ENCODE data around the gene GJA9. TPM values are rescaled to one million over a fixed set of nuclear protein-coding genes. Genes with fewer than 3 reads are reported as not detected.
"Not testable (repeated sequence)": the region's sequence is repeated elsewhere in the genome, so short reads cannot be mapped to it uniquely, and the experiment has no call there.

Gene GJA9
- total RNA-seq, 4 donors from 2014 or later, result not detected

GRCh38 chr1:38858833-38859560, 22.4 kb downstream of the GJA9 start:
- peak overlapping the region; percentile 91 to 97 (median 94) for H3K4me3 ChIP-seq
- peaks cover 6 to 28% (median 17%) of the 10 kb centered on the region in 4 donors for H3K36me3 ChIP-seq
- H3K27ac ChIP-seq (replicated peaks in 1 of 4), result peak overlapping the region; percentile 88 to 96 (median 92)
- H3K27me3 ChIP-seq, result no peaks in the 10 kb centered on the region
- 0% methylated on average over 21 of the region's 51 CpGs for WGBS
- no peak for TF ChIP-seq CTCF (IDR thresholded peaks at IDR 0.05)
- TF ChIP-seq EP300 (IDR thresholded peaks at IDR 0.05), result peak; percentile 31
- peak; percentile 44 to 50 for TF ChIP-seq POLR2AphosphoS5 (IDR thresholded peaks at IDR 0.05)
- TF ChIP-seq POLR2A (IDR thresholded peaks at IDR 0.05; ENCODE audit: low read depth), result peak; percentile 19
- intact Hi-C loops (cut with DNase I), result loop anchor here (2.0 to 5.0 kb wide), 2 partner anchors 14 to 133 kb away; partner anchors contain the start of genes AKIRIN1 and MYCBP
- no peaks in the 10 kb centered on the region for H3K9me3 ChIP-seq
- H3K4me1 ChIP-seq, result peaks cover 25 to 67% (median 59%) of the 10 kb centered on the region in 4 donors
- DNase-seq (ENCODE audit: extremely low spot score), result peak; percentile 92

- no peak overlapping the region for H3K27ac ChIP-seq (replicated peaks in 1 of 4)
- H3K27me3 ChIP-seq, result no peaks in the 10 kb centered on the region
- DNase-seq (ENCODE audit: extremely low spot score), result no peak
- WGBS, result 84% methylated on average over 4 of the region's 4 CpGs
- TF ChIP-seq CTCF (IDR thresholded peaks at IDR 0.05) (no peak), POLR2AphosphoS5 (IDR thresholded peaks at IDR 0.05) (no peak), EP300 (IDR thresholded peaks at IDR 0.05) (no peak), POLR2A (IDR thresholded peaks at IDR 0.05; ENCODE audit: low read depth) (no peak)
- intact Hi-C loops (cut with DNase I), result no loop called here
- H3K4me1 ChIP-seq, result peaks cover 6 to 22% (median 16%) of the 10 kb centered on the region in 4 donors
- no peaks in the 10 kb centered on the region for H3K9me3 ChIP-seq
- peaks cover 24 to 86% (median 59%) of the 10 kb centered on the region in 4 donors for H3K36me3 ChIP-seq
- no peak overlapping the region for H3K4me3 ChIP-seq
Observed at GRCh38 chr1:38852780-38853179, 28.6 kb downstream of the GJA9 start.

- TF ChIP-seq POLR2A (IDR thresholded peaks at IDR 0.05; ENCODE audit: low read depth), result no peak
- no peak for TF ChIP-seq EP300 (IDR thresholded peaks at IDR 0.05)
- no peak for TF ChIP-seq CTCF (IDR thresholded peaks at IDR 0.05)
- TF ChIP-seq POLR2AphosphoS5 (IDR thresholded peaks at IDR 0.05), result no peak
- Histone ChIP-seq H3K4me1 (peaks cover 0 to 4% (median 0%) of the 10 kb centered on the region in 4 donors), H3K27ac (replicated peaks in 1 of 4) (no peak overlapping the region), H3K9me3 (no peaks in the 10 kb centered on the region), H3K36me3 (peaks cover 24 to 98% (median 85%) of the 10 kb centered on the region in 4 donors), H3K27me3 (no peaks in the 10 kb centered on the region), H3K4me3 (no peak overlapping the region)
- intact Hi-C loops (cut with DNase I), result no loop called here
- 73% methylated on average over 1 of the region's 1 CpG for WGBS
- no peak for DNase-seq (ENCODE audit: extremely low spot score)
Observed at GRCh38 chr1:38848071-38848470, 33.3 kb downstream of the GJA9 start.

- no peak for DNase-seq (ENCODE audit: extremely low spot score)
- peaks cover 0 to 4% (median 0%) of the 10 kb centered on the region in 4 donors for H3K4me1 ChIP-seq
- H3K36me3 ChIP-seq, result peaks cover 21 to 100% (median 90%) of the 10 kb centered on the region in 4 donors
- intact Hi-C loops (cut with DNase I), result no loop called here
- WGBS, result 78% methylated on average over 3 of the region's 3 CpGs
- no peak for TF ChIP-seq EP300 (IDR thresholded peaks at IDR 0.05)
- no peak for TF ChIP-seq POLR2AphosphoS5 (IDR thresholded peaks at IDR 0.05)
- TF ChIP-seq POLR2A (IDR thresholded peaks at IDR 0.05; ENCODE audit: low read depth), result no peak
- no peak for TF ChIP-seq CTCF (IDR thresholded peaks at IDR 0.05)
- no peaks in the 10 kb centered on the region for H3K9me3 ChIP-seq
- H3K4me3 ChIP-seq, result no peak overlapping the region
- H3K27me3 ChIP-seq, result no peaks in the 10 kb centered on the region
- H3K27ac ChIP-seq (replicated peaks in 1 of 4), result no peak overlapping the region
Observed at GRCh38 chr1:38846210-38846609, 35.2 kb downstream of the GJA9 start.

- WGBS, result 94% methylated on average over 3 of the region's 3 CpGs
- H3K27me3 ChIP-seq; H3K4me3 ChIP-seq; DNase-seq (ENCODE audit: extremely low spot score); H3K27ac ChIP-seq (replicated peaks in 1 of 4); H3K9me3 ChIP-seq; intact Hi-C loops (cut with DNase I): not testable (repeated sequence)
- Histone ChIP-seq H3K4me1 (peaks cover 5 to 11% (median 7%) of the 10 kb centered on the region in 4 donors), H3K36me3 (peaks cover 15 to 95% (median 80%) of the 10 kb centered on the region in 4 donors)
Observed at GRCh38 chr1:38845088-38845487, 36.3 kb downstream of the GJA9 start.

All from esophagus muscularis mucosa (tissue), 4 donors.